HEK293 (cell line): ENCODE data around the gene ARMC12.

ENCODE experiments used
- BCL6B ChIP-seq: fragments of 450-650 bp; formaldehyde crosslinking; IDR thresholded peaks from 2 replicates; pipeline ENCODE4 v1.5.1; 2017; ENCODE audit warnings: missing biosample characterization, missing genetic modification characterization
- HOXD13 ChIP-seq: sonication (generic); formaldehyde crosslinking; IDR thresholded peaks from 2 replicates; pipeline ENCODE4 v1.8.0; 2022; ENCODE audit warnings: missing genetic modification reagents, borderline replicate concordance
- IKZF3 ChIP-seq: fragments of 450-650 bp; IDR thresholded peaks from 2 replicates; pipeline ENCODE4 v1.5.0; 2018; ENCODE audit warnings: missing biosample characterization, mild to moderate bottlenecking, missing genetic modification characterization, moderate library complexity
- KLF9 ChIP-seq: fragments of 450-650 bp; formaldehyde crosslinking; IDR thresholded peaks from 2 replicates; pipeline ENCODE4 v1.5.1; 2016; ENCODE audit warnings: missing biosample characterization, missing genetic modification characterization, low read depth
- PATZ1 ChIP-seq: fragments of 450-650 bp; formaldehyde crosslinking; IDR thresholded peaks from 2 replicates; pipeline ENCODE4 v1.5.1; 2016; ENCODE audit warnings: missing biosample characterization, missing genetic modification characterization
- TSHZ1 ChIP-seq: fragments of 450-650 bp; formaldehyde crosslinking; IDR thresholded peaks from 2 replicates; pipeline ENCODE4 v1.5.1; 2016; ENCODE audit warnings: missing biosample characterization, missing genetic modification characterization, borderline replicate concordance
- WT1 ChIP-seq: fragments of 450-650 bp; formaldehyde crosslinking; IDR thresholded peaks from 2 replicates; pipeline ENCODE4 v1.5.1; 2016; ENCODE audit warnings: missing biosample characterization, missing genetic modification characterization
- ZBTB1 ChIP-seq: fragments of 450-650 bp; formaldehyde crosslinking; IDR thresholded peaks from 2 replicates; pipeline ENCODE4 v1.5.1; 2016; ENCODE audit warnings: missing biosample characterization, missing genetic modification characterization
- ZBTB17 ChIP-seq: fragments of 450-650 bp; formaldehyde crosslinking; IDR thresholded peaks from 2 replicates; pipeline ENCODE4 v1.5.1; 2016; ENCODE audit warnings: missing biosample characterization, missing genetic modification characterization
- ZNF114 ChIP-seq: fragments of 450-650 bp; formaldehyde crosslinking; IDR thresholded peaks from 2 replicates; pipeline ENCODE4 v1.5.0; 2017; ENCODE audit warnings: missing biosample characterization, missing genetic modification characterization
- ZNF138 ChIP-seq: fragments of 450-650 bp; formaldehyde crosslinking; IDR thresholded peaks from 2 replicates; pipeline ENCODE4 v1.5.1; 2016; ENCODE audit warnings: missing biosample characterization, missing genetic modification characterization, borderline replicate concordance
- ZNF184 ChIP-seq: fragments of 450-650 bp; IDR thresholded peaks from 2 replicates; pipeline ENCODE4 v1.5.1; 2018; ENCODE audit warnings: missing biosample characterization, mild to moderate bottlenecking, missing genetic modification characterization
- ZNF202 ChIP-seq: fragments of 450-650 bp; formaldehyde crosslinking; IDR thresholded peaks from 2 replicates; pipeline ENCODE4 v1.5.1; 2016; ENCODE audit warnings: missing biosample characterization, missing genetic modification characterization, borderline replicate concordance
- ZNF266 ChIP-seq: fragments of 450-650 bp; formaldehyde crosslinking; IDR thresholded peaks from 2 replicates; pipeline ENCODE4 v1.5.1; 2016; ENCODE audit warnings: missing biosample characterization, missing genetic modification characterization, low read depth
- ZNF341 ChIP-seq: fragments of 450-650 bp; formaldehyde crosslinking; IDR thresholded peaks from 2 replicates; pipeline ENCODE4; 2016; ENCODE audit warnings: low read depth, missing biosample characterization, missing genetic modification characterization
- ZNF391 ChIP-seq: fragments of 450-650 bp; formaldehyde crosslinking; IDR thresholded peaks from 2 replicates; pipeline ENCODE4 v1.5.1; 2016; ENCODE audit warnings: low read depth, missing biosample characterization, missing genetic modification characterization, borderline replicate concordance
- ZNF423 ChIP-seq: fragments of 450-650 bp; formaldehyde crosslinking; IDR thresholded peaks from 2 replicates; pipeline ENCODE4 v1.5.1; 2016; ENCODE audit warnings: missing biosample characterization, missing genetic modification characterization
- ZNF626 ChIP-seq: fragments of 450-650 bp; sonication (Bioruptor Pico); formaldehyde crosslinking; IDR thresholded peaks from 2 replicates; pipeline ENCODE4 v1.5.1; 2018; ENCODE audit warnings: missing biosample characterization, missing genetic modification characterization, inconsistent platforms
- ZNF658 ChIP-seq: fragments of 450-650 bp; formaldehyde crosslinking; IDR thresholded peaks from 2 replicates; pipeline ENCODE4; 2016; ENCODE audit warnings: missing biosample characterization, missing genetic modification characterization
- ZNF664 ChIP-seq: fragments of 450-650 bp; formaldehyde crosslinking; IDR thresholded peaks from 2 replicates; pipeline ENCODE4 v1.5.1; 2016; ENCODE audit warnings: missing biosample characterization, missing genetic modification characterization
- ZNF76 ChIP-seq: fragments of 450-650 bp; formaldehyde crosslinking; IDR thresholded peaks from 2 replicates; pipeline ENCODE4; 2016; ENCODE audit warnings: low read depth, missing biosample characterization, missing genetic modification characterization, borderline replicate concordance
- ZNF792 ChIP-seq: fragments of 450-650 bp; formaldehyde crosslinking; IDR thresholded peaks from 2 replicates; pipeline ENCODE4 v1.5.1; 2016; ENCODE audit warnings: missing biosample characterization, missing genetic modification characterization
- TF ChIP-seq, protein P1 (sequence below): fragments of 450-650 bp; IDR thresholded peaks from 2 replicates; pipeline ENCODE4 v1.5.1; 2018; ENCODE audit warnings: missing biosample characterization, missing genetic modification characterization
- TF ChIP-seq, protein P2 (sequence below): fragments of 450-650 bp; formaldehyde crosslinking; IDR thresholded peaks from 2 replicates; pipeline ENCODE4 v1.5.1; 2016; ENCODE audit warnings: missing biosample characterization, missing genetic modification characterization

The ARMC12 gene

DNA sequence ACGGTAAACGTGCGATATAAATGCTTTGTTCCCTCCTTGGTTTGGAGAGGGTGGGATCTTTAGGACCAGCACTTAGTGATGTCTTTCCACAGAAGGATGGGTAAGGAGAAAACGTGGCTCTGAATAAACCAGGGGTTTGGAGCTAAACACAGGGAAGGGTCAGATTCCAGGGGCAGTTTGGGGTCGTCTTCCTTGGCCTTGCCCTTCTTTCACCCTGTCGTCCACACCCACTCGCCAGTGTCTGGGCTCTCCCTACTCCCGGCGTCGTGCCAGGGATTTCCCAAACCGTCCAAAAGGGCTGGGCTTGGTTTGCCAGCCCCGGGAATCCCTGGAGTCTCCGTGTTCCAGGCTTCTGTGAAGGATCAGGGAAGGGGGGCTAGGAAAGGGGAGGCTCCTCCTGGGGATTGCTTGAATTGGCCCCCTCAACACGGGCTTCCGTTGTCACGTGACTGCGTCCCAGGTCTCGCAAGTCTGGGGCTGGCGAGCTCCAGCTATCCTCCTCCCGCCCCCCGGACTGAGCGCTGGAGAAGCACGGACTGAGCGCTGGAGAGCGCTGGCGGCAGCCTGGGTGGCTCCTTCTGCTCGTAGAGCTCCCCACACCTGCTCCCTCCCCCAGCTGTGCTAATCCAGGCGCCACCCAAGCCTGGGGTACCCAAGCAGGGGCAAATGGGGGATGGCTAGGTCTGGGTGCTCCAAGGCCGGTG is 9.4 kb upstream of the ARMC12 start (continued):
- TF ChIP-seq ZNF391 (tag by site-specific recombination) (no peak), ZNF423 (tag by site-specific recombination) (peak; percentile 29; the same call in 1 of the 2 replicates), ZNF202 (tag by site-specific recombination) (no peak), ZNF626 (tag by site-specific recombination) (no peak), ZNF266 (tag by site-specific recombination) (no peak), TSHZ1 (tag by site-specific recombination) (peak; percentile 6; the same call in 1 of the 2 replicates), ZNF664 (no peak), ZNF658 (tag by site-specific recombination) (no peak), ZBTB1 (tag by site-specific recombination) (no peak), ZNF76 (no peak; the same call in 1 of the 2 replicates), ZNF184 (no peak), ZNF138 (tag by site-specific recombination) (no peak), ZNF792 (tag by site-specific recombination) (peak; percentile 64; the same call in 1 of the 2 replicates), HOXD13 (no peak), KLF9 (tag by site-specific recombination) (peak; percentile 28; the same call in 1 of the 2 replicates), WT1 (tag by site-specific recombination) (peak; percentile 27; the same call in 1 of the 2 replicates), IKZF3 (tag by site-specific recombination) (peak; percentile 82), ZNF114 (no peak), PATZ1 (tag by site-specific recombination) (peak; percentile 83), BCL6B (no peak), ZNF341 (tag by site-specific recombination) (no peak; the same call in none of the 2 replicates), ZBTB17 (tag by site-specific recombination) (no peak; the same call in 1 of the 2 replicates)
- TF ChIP-seq, protein P1, sequence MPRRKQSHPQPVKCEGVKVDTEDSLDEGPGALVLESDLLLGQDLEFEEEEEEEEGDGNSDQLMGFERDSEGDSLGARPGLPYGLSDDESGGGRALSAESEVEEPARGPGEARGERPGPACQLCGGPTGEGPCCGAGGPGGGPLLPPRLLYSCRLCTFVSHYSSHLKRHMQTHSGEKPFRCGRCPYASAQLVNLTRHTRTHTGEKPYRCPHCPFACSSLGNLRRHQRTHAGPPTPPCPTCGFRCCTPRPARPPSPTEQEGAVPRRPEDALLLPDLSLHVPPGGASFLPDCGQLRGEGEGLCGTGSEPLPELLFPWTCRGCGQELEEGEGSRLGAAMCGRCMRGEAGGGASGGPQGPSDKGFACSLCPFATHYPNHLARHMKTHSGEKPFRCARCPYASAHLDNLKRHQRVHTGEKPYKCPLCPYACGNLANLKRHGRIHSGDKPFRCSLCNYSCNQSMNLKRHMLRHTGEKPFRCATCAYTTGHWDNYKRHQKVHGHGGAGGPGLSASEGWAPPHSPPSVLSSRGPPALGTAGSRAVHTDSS (tag by site-specific recombination) = no peak
- TF ChIP-seq, protein P2, sequence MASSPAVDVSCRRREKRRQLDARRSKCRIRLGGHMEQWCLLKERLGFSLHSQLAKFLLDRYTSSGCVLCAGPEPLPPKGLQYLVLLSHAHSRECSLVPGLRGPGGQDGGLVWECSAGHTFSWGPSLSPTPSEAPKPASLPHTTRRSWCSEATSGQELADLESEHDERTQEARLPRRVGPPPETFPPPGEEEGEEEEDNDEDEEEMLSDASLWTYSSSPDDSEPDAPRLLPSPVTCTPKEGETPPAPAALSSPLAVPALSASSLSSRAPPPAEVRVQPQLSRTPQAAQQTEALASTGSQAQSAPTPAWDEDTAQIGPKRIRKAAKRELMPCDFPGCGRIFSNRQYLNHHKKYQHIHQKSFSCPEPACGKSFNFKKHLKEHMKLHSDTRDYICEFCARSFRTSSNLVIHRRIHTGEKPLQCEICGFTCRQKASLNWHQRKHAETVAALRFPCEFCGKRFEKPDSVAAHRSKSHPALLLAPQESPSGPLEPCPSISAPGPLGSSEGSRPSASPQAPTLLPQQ (tag by site-specific recombination) = peak; percentile 93; the same call in 1 of the 2 replicates
